Epidermal melanocyte (primary cell): Measurements from ENCODE around the gene OR6X1.

ENCODE experiments used
- DNase-seq: peaks from one replicate; pipeline ENCODE4 v3.0.0; 2011; ENCODE audit warnings: low spot score; ENCODE audit not compliant: insufficient read length

Gene OR6X1

GRCh38 chr11:123754101-123754568, at the start of gene OR6X1:
Gene OR6X1 (minus strand): TSS chr11:123754518. CDS start chr11:123754518, 0 bp downstream.
- DNase-seq, result no peak

- no peak for DNase-seq
Observed at GRCh38 chr11:123801765-123802164, 47.4 kb upstream of the OR6X1 start.

- DNase-seq, result no peak
Observed at GRCh38 chr11:123800036-123800435, 45.7 kb upstream of the OR6X1 start.

- no peak for DNase-seq
Observed at GRCh38 chr11:123799438-123799837, 45.1 kb upstream of the OR6X1 start.

- no peak for DNase-seq
Observed at GRCh38 chr11:123798513-123799252, 44.4 kb upstream of the OR6X1 start.

GRCh38 chr11:123798079-123798478, 43.8 kb upstream of the OR6X1 start:
- no peak for DNase-seq

- no peak for DNase-seq
Observed at GRCh38 chr11:123797541-123797940, 43.2 kb upstream of the OR6X1 start.

- no peak for DNase-seq
Observed at GRCh38 chr11:123797114-123797513, 42.8 kb upstream of the OR6X1 start.

- DNase-seq, result no peak
Observed at GRCh38 chr11:123796226-123796625, 41.9 kb upstream of the OR6X1 start.

- DNase-seq, result no peak
Observed at GRCh38 chr11:123783536-123783935, 29.2 kb upstream of the OR6X1 start.

- no peak for DNase-seq
Observed at GRCh38 chr11:123778511-123778910, 24.2 kb upstream of the OR6X1 start.

GRCh38 chr11:123775715-123776549, 21.6 kb upstream of the OR6X1 start:
- DNase-seq, result no peak

- DNase-seq, result no peak
Observed at GRCh38 chr11:123775289-123775688, 21.0 kb upstream of the OR6X1 start.

- DNase-seq, result no peak
Observed at GRCh38 chr11:123773959-123774358, 19.6 kb upstream of the OR6X1 start.

GRCh38 chr11:123773026-123773425, 18.7 kb upstream of the OR6X1 start:
- DNase-seq, result no peak

- no peak for DNase-seq
Observed at GRCh38 chr11:123771664-123772063, 17.3 kb upstream of the OR6X1 start.

GRCh38 chr11:123770712-123771111, 16.4 kb upstream of the OR6X1 start:
- no peak for DNase-seq

GRCh38 chr11:123765601-123766000, 11.3 kb upstream of the OR6X1 start:
- DNase-seq, result no peak

- no peak for DNase-seq
Observed at GRCh38 chr11:123762422-123762821, 8.1 kb upstream of the OR6X1 start.

GRCh38 chr11:123760894-123761293, 6.6 kb upstream of the OR6X1 start:
- no peak for DNase-seq

- DNase-seq, result no peak
Observed at GRCh38 chr11:123757976-123758375, 3.7 kb upstream of the OR6X1 start.

- no peak for DNase-seq
Observed at GRCh38 chr11:123755813-123756212, 1.5 kb upstream of the OR6X1 start.

- DNase-seq, result no peak
Observed at GRCh38 chr11:123755344-123755743, 1.0 kb upstream of the OR6X1 start.
